ENCODE measurements around the gene PIK3C2B.

PIK3C2B gene

DNA sequence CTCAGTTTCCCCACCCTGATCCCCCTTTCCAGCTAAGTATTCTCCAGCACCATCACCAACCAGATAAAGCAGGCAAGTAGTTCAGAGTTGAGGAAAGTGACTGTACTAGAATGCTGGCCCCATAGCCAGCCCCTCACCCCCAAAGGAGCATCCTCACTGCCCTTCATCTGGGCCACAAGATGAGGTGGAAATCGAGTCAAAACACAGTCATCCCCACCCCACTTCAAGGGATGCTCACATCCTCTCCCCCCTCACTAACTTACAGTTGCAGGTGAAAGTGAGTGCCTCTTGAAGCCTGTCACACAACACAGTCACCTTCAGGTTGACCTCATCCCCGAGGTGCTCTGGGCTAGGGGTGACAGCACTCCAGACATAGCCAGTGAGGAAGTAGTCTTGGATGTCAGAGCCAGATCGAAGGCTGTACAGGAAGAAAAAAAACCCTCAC is 30.4 kb downstream of the PIK3C2B start:
- no peak for DNase-seq (ENCODE audit: low read depth)
- TF ChIP-seq, protein P1, sequence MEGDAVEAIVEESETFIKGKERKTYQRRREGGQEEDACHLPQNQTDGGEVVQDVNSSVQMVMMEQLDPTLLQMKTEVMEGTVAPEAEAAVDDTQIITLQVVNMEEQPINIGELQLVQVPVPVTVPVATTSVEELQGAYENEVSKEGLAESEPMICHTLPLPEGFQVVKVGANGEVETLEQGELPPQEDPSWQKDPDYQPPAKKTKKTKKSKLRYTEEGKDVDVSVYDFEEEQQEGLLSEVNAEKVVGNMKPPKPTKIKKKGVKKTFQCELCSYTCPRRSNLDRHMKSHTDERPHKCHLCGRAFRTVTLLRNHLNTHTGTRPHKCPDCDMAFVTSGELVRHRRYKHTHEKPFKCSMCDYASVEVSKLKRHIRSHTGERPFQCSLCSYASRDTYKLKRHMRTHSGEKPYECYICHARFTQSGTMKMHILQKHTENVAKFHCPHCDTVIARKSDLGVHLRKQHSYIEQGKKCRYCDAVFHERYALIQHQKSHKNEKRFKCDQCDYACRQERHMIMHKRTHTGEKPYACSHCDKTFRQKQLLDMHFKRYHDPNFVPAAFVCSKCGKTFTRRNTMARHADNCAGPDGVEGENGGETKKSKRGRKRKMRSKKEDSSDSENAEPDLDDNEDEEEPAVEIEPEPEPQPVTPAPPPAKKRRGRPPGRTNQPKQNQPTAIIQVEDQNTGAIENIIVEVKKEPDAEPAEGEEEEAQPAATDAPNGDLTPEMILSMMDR (IDR thresholded peaks at IDR 0.05; ENCODE audit: low read depth, low read length, missing control alignments), result no peak
- H3K4me3 ChIP-seq (ENCODE audit: low read depth, low read length), result no peak overlapping the region

DNA sequence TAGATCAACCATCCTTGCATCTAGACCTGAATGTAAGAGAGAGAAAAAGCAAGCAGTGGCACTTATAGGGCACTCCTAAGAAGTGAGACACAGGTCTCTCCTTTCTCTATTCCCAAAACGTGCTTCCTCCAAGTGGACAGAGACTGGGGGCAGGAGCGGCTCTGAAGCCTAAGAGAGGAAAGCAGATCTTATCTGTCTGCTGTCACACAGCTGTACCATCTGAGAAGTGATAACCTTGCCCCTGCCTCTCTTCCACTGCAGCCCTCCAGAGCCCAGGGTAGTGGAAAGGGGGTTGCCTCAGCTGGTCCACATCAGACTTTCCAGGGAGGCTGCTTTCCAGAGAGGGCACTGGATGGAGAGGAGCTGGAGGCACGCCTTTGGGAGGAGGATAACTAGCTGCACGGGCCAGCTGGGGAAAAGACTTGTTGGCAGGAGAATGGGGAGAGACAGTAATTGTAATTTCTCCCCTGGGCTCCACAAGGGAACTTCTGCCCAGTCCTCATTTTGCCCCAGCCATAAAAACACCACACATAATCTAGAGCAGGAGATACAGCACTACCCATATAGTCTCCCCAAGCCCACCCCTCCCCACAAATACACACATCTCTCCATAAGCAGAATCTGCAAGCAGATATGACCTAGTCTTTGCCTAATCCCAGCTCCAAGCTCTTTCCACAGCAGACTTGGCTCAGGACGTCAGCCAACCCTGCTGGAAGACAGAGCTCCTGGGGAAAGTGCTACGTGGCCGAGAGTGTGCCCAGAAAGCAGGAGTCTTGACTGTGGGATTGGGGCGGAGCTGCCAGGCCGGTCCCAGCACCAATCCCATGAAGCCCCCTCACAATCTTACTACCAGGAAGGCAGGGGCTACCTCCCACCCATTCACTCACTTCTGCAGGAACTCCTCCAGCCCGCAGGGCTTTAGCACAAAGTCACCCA is 31.2 kb downstream of the PIK3C2B start:
- H3K4me3 ChIP-seq (ENCODE audit: low read depth, low read length), result no peak overlapping the region
- DNase-seq (ENCODE audit: low read depth), result no peak
- TF ChIP-seq, protein P1 (IDR thresholded peaks at IDR 0.05; ENCODE audit: low read depth, low read length, missing control alignments), result no peak

DNA sequence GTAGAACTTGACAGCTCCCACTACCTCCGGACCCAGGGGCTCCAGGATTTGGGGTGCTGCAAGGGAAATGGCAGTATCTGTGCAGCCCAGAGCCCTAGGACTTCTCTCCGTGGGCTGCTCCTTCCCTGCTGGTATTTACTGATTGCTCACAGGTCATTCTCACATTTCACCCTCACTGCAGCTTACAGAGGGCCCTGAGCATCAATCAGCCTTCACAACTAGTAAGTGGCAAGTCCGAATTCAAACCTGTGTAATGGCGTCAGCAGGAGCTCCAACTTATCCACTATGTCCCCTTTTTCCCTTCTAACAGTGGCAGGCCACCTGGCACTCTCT is 32.4 kb downstream of the PIK3C2B start:
- no peak overlapping the region for H3K4me3 ChIP-seq (ENCODE audit: low read depth, low read length)
- TF ChIP-seq, protein P1 (IDR thresholded peaks at IDR 0.05; ENCODE audit: low read depth, low read length, missing control alignments), result no peak
- no peak for DNase-seq (ENCODE audit: low read depth)

DNA sequence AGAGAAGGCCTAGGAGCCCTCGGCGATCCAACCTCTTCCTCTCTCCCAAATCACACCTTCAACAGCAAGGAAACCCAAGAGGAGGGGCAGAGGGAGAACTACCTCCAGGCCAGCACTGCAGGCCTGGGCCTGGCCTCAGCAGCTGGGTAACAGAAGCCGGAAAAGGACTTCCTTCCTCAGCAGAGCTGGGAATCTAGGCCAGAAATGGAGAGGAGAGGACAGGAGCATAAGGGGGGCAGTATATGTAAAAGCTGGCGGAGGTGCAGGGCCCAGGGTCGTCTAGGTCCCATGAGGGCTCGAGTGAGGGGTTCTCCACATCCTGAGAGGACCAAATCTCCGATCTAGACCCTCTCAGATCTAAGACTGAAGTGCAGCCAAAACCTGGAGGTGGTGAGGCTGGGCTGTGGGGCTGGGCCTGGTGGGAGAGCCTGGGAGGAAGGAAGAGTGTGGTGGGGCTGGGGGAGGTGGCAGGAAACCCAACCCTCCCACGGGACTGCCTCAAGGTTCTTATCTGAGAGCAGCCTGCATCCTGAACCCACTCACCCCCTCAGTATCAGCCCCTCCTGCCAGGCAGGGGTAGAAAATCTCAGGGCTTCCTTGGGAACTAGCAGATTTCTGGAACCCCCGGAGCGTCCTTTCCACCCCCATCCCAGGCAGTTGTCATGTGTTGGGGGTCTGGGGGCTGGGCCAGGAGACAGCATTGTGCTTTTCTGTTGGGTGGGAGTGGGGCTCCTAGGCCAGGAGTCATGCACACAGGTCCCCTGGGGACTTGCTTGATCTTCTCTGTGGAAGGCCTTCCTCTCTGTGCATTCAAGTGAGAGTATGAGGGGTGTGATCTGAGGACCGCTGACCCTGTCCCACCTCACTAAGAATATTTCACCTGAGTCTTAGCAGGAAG is 33.0 kb downstream of the PIK3C2B start:
- TF ChIP-seq, protein P1 (IDR thresholded peaks at IDR 0.05; ENCODE audit: low read depth, low read length, missing control alignments), result no peak
- DNase-seq (ENCODE audit: low read depth), result no peak
- H3K4me3 ChIP-seq (ENCODE audit: low read depth, low read length), result no peak overlapping the region

DNA sequence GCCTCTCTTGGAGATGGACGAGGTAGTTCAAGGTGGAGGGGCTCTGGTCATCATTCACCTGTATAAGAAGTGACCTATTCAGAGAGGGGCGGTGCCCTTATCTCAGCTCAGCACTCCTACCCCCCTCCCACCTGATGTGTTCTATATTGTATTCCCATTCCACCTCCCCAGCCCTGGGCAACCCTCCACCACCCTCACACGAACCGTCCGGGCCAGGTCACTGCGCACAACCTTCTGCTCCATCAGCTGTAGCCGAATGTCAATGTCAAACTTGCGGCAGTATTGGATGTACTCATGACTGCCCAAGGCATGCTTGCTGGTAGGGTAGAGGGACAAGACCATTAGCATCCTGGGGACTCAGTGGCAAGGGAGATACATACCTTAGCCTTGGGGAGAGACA is 34.3 kb downstream of the PIK3C2B start:
- H3K4me3 ChIP-seq (ENCODE audit: low read depth, low read length), result no peak overlapping the region
- TF ChIP-seq, protein P1 (IDR thresholded peaks at IDR 0.05; ENCODE audit: low read depth, low read length, missing control alignments), result no peak
- DNase-seq (ENCODE audit: low read depth), result no peak

DNA sequence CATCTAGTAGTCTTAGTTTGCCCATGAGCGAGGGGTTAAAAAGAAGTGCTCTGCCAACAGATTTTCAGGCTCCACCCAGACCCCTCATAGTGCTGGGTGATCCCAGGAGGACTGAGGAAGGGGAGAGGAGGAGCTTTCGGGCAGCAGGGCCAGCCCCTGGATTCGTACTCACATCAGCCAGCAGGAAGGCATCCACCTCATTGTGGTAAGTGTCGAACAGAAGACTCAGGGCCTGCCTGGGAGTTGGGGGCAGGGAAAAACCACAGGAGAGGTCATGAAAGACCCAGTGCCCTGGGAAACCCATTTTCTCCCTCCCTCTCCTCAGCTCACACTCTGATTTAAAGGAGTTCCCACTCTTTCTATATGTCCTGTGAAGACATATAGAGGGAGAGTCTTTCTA is 34.9 kb downstream of the PIK3C2B start:
- H3K4me3 ChIP-seq (ENCODE audit: low read depth, low read length), result no peak overlapping the region
- no peak for DNase-seq (ENCODE audit: low read depth)
- TF ChIP-seq, protein P1 (IDR thresholded peaks at IDR 0.05; ENCODE audit: low read depth, low read length, missing control alignments), result no peak

All from GM12864 (cell line).